IMR-90 (cell line): ENCODE measurements around the gene BMP5. TPM values are rescaled to one million over a fixed set of nuclear protein-coding genes. Genes with fewer than 3 reads are reported as not detected.

Experiments
- ATAC-seq: fragments of 200-7000 bp; cut with Tn5 transposase; 2 replicates; pipeline ENCODE4 v1.9.1; 2020; ENCODE audit warnings: low read depth, mild to moderate bottlenecking, moderate library complexity
- BruUV-seq: library from RNA; stranded (reverse); fragments of 400-500 nt; replicated peaks from 2 replicates; lab custom pipeline; 2021; lab: Mats Ljungman, UMichigan
- CTCF ChIA-PET: fragments of 300-600 bp; formaldehyde crosslinking; extraction: SDS; loops from one replicate; lab custom pipeline; 2021; ENCODE audit warnings: antibody characterized with exemption; lab: Yijun Ruan, JAX
- POLR2A ChIA-PET: fragments of 300-600 bp; sonication (Branson Sonifier 250); formaldehyde crosslinking; loops from one replicate; lab custom pipeline; 2022; ENCODE audit warnings: antibody characterized with exemption; ENCODE audit not compliant: unreplicated experiment; lab: Charles Lee
- DNase-seq: peaks from one replicate; pipeline ENCODE4 v3.0.0; 2013
- H2AFZ ChIP-seq: replicated peaks from 2 replicates; pipeline ENCODE3; 2013; ENCODE audit warnings: low read length, mild to moderate bottlenecking; ENCODE audit not compliant: poor library complexity
- H2AK5ac ChIP-seq: 2 replicates; pipeline ENCODE4 v1.6.1; 2013; ENCODE audit warnings: low read depth, low read length, inconsistent platforms
- H2AK9ac ChIP-seq: replicated peaks from 2 replicates; pipeline ENCODE3; 2013; ENCODE audit warnings: mild to moderate bottlenecking, low read depth, low read length, moderate library complexity; ENCODE audit not compliant: poor library complexity
- H2BK120ac ChIP-seq: 2 replicates; pipeline ENCODE4 v1.6.1; 2013; ENCODE audit warnings: low read depth, low read length, inconsistent platforms
- H2BK15ac ChIP-seq: 3 replicates; pipeline ENCODE4 v1.6.1; 2013; ENCODE audit warnings: low read depth, low read length, inconsistent platforms
- H2BK20ac ChIP-seq: 2 replicates; pipeline ENCODE4 v1.6.1; 2013; ENCODE audit warnings: low read depth, mild to moderate bottlenecking, inconsistent platforms, low read length, moderate library complexity
- H2BK5ac ChIP-seq: 2 replicates; pipeline ENCODE4 v1.6.1; 2013; ENCODE audit warnings: mild to moderate bottlenecking, low read depth, low read length, inconsistent platforms; ENCODE audit not compliant: poor library complexity, severe bottlenecking
- H3K14ac ChIP-seq: replicated peaks from 2 replicates; pipeline ENCODE4 v1.6.1; 2013; ENCODE audit warnings: low read depth, low read length, inconsistent platforms
- H3K18ac ChIP-seq: 2 replicates; pipeline ENCODE4 v1.6.1; 2013; ENCODE audit warnings: low read depth, low read length, control low read depth
- H3K23ac ChIP-seq: 2 replicates; pipeline ENCODE4 v1.6.1; 2013; ENCODE audit warnings: low read depth, low read length, inconsistent platforms
- H3K27ac ChIP-seq: 2 replicates; pipeline ENCODE4 v1.5.1; 2013; ENCODE audit warnings: mild to moderate bottlenecking, control low read depth, low read length; ENCODE audit not compliant: insufficient read depth
- H3K27me3 ChIP-seq: 2 replicates; pipeline ENCODE4 v1.6.1; 2013; ENCODE audit warnings: low read length; ENCODE audit not compliant: control insufficient read depth, insufficient read depth
- H3K36me3 ChIP-seq: 2 replicates; pipeline ENCODE4 v1.6.1; 2013; ENCODE audit warnings: low read length, mixed read lengths; ENCODE audit not compliant: control insufficient read depth, insufficient read depth
- H3K4ac ChIP-seq: 2 replicates; pipeline ENCODE4 v1.6.1; 2013; ENCODE audit warnings: low read depth, low read length, inconsistent platforms
- H3K4me1 ChIP-seq: 2 replicates; pipeline ENCODE4 v1.6.1; 2013; ENCODE audit warnings: low read length, mixed read lengths; ENCODE audit not compliant: control insufficient read depth, insufficient read depth
- H3K4me2 ChIP-seq: 2 replicates; pipeline ENCODE4 v1.6.1; 2013; ENCODE audit warnings: low read depth, mild to moderate bottlenecking, control low read depth, low read length, moderate library complexity
- H3K4me3 ChIP-seq: 2 replicates; pipeline ENCODE4 v1.5.1; 2013; ENCODE audit warnings: low read depth, mild to moderate bottlenecking, control low read depth, low read length, moderate library complexity; ENCODE audit not compliant: insufficient read depth
- H3K56ac ChIP-seq: 2 replicates; pipeline ENCODE4 v1.6.1; 2013; ENCODE audit warnings: low read length, inconsistent platforms; ENCODE audit not compliant: insufficient read depth; ENCODE audit errors: extremely low read depth
- H3K79me1 ChIP-seq, 2 experiments: 2 replicates each; pipeline ENCODE4 v1.6.1; 2013; ENCODE audit warnings: low read length in 2 of 2, inconsistent platforms in 1 of 2, low read depth in 1 of 2
- H3K9ac ChIP-seq: 2 replicates; pipeline ENCODE4 v1.6.1; 2013; ENCODE audit warnings: low read depth, low read length, control low read depth
- H3K9me1 ChIP-seq: 2 replicates; pipeline ENCODE4 v1.6.1; 2013; ENCODE audit warnings: low read length, inconsistent platforms; ENCODE audit not compliant: insufficient read depth
- H3K9me3 ChIP-seq: 2 replicates; pipeline ENCODE4 v1.6.1; 2013; ENCODE audit warnings: low read length; ENCODE audit not compliant: control insufficient read depth, insufficient read depth
- H4K20me1 ChIP-seq: 2 replicates; pipeline ENCODE4 v1.6.1; 2013; ENCODE audit warnings: low read length, inconsistent platforms; ENCODE audit not compliant: insufficient read depth
- H4K5ac ChIP-seq: 2 replicates; pipeline ENCODE4 v1.6.1; 2013; ENCODE audit warnings: mild to moderate bottlenecking, low read depth, low read length, control low read depth
- H4K8ac ChIP-seq, 2 experiments: 2 replicates each; pipeline ENCODE4 v1.6.1; 2013; ENCODE audit warnings: low read depth in 2 of 2, low read length in 2 of 2, control low read depth in 1 of 2, inconsistent platforms in 1 of 2
- H4K91ac ChIP-seq: 2 replicates; pipeline ENCODE4 v1.6.1; 2013; ENCODE audit warnings: low read depth, low read length, inconsistent platforms; ENCODE audit not compliant: insufficient read depth
- BHLHE40 ChIP-seq: fragments of 150-350 bp; IDR thresholded peaks from 2 replicates; pipeline ENCODE4 v1.6.1; 2016; ENCODE audit warnings: mild to moderate bottlenecking, low read depth, low read length
- CEBPB ChIP-seq: IDR thresholded peaks from 2 replicates; pipeline ENCODE4 v1.6.1; 2012; ENCODE audit warnings: low read depth, low read length, improper control_type of control experiment
- CHD1 ChIP-seq: IDR thresholded peaks from 2 replicates; pipeline ENCODE4 v1.6.1; 2012; ENCODE audit warnings: low read depth, low read length, improper control_type of control experiment
- FOS ChIP-seq: fragments of 150-350 bp; IDR thresholded peaks from 2 replicates; pipeline ENCODE4 v1.6.1; 2016; ENCODE audit warnings: low read depth, low read length
- MAFK ChIP-seq: IDR thresholded peaks from 2 replicates; pipeline ENCODE4 v1.6.1; 2012; ENCODE audit warnings: low read depth, low read length, improper control_type of control experiment
- MAZ ChIP-seq: IDR thresholded peaks from 2 replicates; pipeline ENCODE4 v1.6.1; 2012; ENCODE audit warnings: low read depth, mild to moderate bottlenecking, low read length, improper control_type of control experiment, moderate library complexity, borderline replicate concordance
- MXI1 ChIP-seq: IDR thresholded peaks from 2 replicates; pipeline ENCODE4 v1.6.1; 2012; ENCODE audit warnings: low read depth, mild to moderate bottlenecking, low read length, moderate library complexity, borderline replicate concordance
- POLR2A ChIP-seq: IDR thresholded peaks from 2 replicates; pipeline ENCODE4 v1.6.1; 2012; ENCODE audit warnings: mild to moderate bottlenecking, low read depth, low read length
- RAD21 ChIP-seq: IDR thresholded peaks from 2 replicates; pipeline ENCODE4 v1.6.1; 2012; ENCODE audit warnings: low read length, improper control_type of control experiment
- RCOR1 ChIP-seq: IDR thresholded peaks from 2 replicates; pipeline ENCODE4 v1.6.1; 2012; ENCODE audit warnings: mild to moderate bottlenecking, low read length, improper control_type of control experiment; ENCODE audit not compliant: insufficient replicate concordance
- RFX5 ChIP-seq: IDR thresholded peaks from 2 replicates; pipeline ENCODE4 v1.8.0; 2012; ENCODE audit warnings: low read depth, mild to moderate bottlenecking, low read length, moderate library complexity
- SMC3 ChIP-seq: fragments of 150-350 bp; IDR thresholded peaks from 2 replicates; pipeline ENCODE4 v1.6.1; 2016; ENCODE audit warnings: low read depth, mild to moderate bottlenecking, antibody characterized with exemption, low read length, moderate library complexity
- USF2 ChIP-seq: fragments of 150-350 bp; IDR thresholded peaks from 2 replicates; pipeline ENCODE4 v1.6.1; 2017; ENCODE audit warnings: mild to moderate bottlenecking, antibody characterized with exemption, low read length, low read depth
- WGBS, 2 experiments: methylation state at CpG; one replicate each; pipeline versions ENCODE4 v1.1.5 to v1.1.7; 2013; ENCODE audit warnings: missing lambda C conversion rate in 2 of 2; ENCODE audit not compliant: insufficient read length in 1 of 2; ENCODE audit errors: extremely low coverage in 2 of 2; 5-methylcytosine and 5-hydroxymethylcytosine counted together
- dilution Hi-C: fragments of 300-500 bp; cut with HindIII; formaldehyde crosslinking; loops from one replicate; pipeline ENCODE4 v1.14.3; 2018; ENCODE audit warnings: low sequenced_read_pairs; ENCODE audit not compliant: unreplicated experiment
- in situ Hi-C: fragments of 300-500 bp; cut with MboI; formaldehyde crosslinking; loops from 3 replicates; pipeline ENCODE4 v1.14.3; 2019; ENCODE audit warnings: low sequenced_read_pairs, inconsistent platforms, mixed read lengths
- intact Hi-C: fragments of 100-400 bp; cut with micrococcal nuclease; formaldehyde crosslinking; loops from 2 replicates; pipeline ENCODE4 v1.10.0; 2022
- polyA plus RNA-seq, 3 experiments: library from polyadenylated mRNA; depleted of rRNA; stranded (reverse); fragments of >200 nt; gene quantifications; 2 replicates each; pipeline ENCODE4 v1.2.3, GENCODE V29; 2012; ENCODE audit warnings: low replicate concordance in 1 of 3
- total RNA-seq: library from RNA; depleted of rRNA; stranded (reverse); fragments of >200 nt; gene quantifications from 2 replicates; pipeline ENCODE4 v1.2.3, GENCODE V29; 2012
- TF ChIP-seq, protein P1 (sequence below): fragments of 150-350 bp; IDR thresholded peaks from 2 replicates; pipeline ENCODE4 v1.6.1; 2016; ENCODE audit warnings: low read depth, mild to moderate bottlenecking, low read length, moderate library complexity, borderline replicate concordance

Gene BMP5
- total and polyA plus RNA-seq, 2 of the 4 experiments (the other 2 are of a cell fraction), result under 0.01 to 0.02 TPM

DNA sequence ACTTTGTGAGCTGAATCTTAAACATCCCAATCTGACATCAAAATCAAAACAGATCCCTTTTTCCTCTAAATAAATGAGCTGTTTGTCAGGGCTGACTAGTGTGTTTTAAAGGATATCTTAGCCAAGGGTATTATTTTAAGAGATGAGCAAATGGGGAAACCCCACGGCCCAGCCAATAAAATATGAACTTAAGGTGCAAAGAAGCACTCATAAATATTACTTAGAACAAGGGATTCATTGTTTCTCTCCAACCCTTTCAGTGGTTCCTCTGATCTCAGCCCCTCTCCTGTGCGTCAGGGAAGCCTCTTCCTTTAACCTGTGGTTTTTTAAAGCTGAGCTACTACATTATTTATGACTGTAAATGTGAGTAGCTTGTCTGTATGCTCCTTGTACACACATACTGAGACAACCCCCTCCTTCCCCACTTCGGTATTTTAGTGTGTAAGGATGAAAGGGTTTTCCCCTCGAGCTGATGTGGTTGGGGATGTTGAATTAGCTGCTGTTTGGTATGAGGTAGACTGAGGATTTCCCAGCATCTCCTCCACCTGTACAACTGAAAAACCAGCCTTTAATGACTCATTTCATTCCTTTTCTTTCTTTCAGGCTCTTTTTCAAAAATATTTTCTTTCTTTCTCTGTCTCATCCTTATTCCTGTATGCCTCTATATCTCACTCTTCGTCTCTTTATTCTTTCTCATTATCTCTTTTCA lies 6.5 kb downstream of the BMP5 start (continued):
- no peak for TF ChIP-seq MAZ

DNA sequence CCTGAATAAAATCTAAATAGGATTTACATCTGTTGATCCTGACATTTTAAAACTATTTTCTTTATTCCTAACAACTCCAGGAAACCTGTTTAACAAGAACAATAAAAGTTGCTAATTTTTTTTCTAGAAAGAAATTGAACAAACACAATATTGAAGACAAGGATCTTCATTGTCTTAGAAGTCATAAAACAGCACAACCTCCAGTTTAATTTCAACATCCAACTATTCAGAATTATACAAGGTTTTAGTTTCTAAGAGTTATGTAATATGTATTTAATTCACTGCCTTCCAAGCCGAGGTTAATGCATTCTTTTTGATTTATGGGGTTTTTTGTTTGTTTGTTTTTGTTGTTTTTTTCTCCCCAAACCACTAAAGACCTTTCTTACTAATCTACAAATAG lies 7.2 kb downstream of the BMP5 start:
- H3K36me3 ChIP-seq, result no peaks in the 10 kb centered on the region
- no peak overlapping the region for H2BK120ac ChIP-seq
- in situ Hi-C loops, result no loop called here
- ATAC-seq, result no peak
- intact Hi-C loops, result loop anchor here (10.0 kb wide), 1 partner anchor 1373 kb away; no protein-coding TSS in a partner anchor
- no peak overlapping the region for H3K18ac ChIP-seq
- no peaks in the 10 kb centered on the region for H3K27me3 ChIP-seq
- H4K91ac ChIP-seq, result no peak overlapping the region
- no peak overlapping the region for H2AK9ac ChIP-seq
- ChIA-PET POLR2A (no interaction called here), CTCF (no interaction called here)
- no peak overlapping the region for H3K27ac ChIP-seq
- H3K9me1 ChIP-seq, result no peaks in the 10 kb centered on the region
- no peak overlapping the region for H3K9ac ChIP-seq
- no peak overlapping the region for H3K56ac ChIP-seq
- H3K4ac ChIP-seq, result no peak overlapping the region
- H2BK5ac ChIP-seq, result no peak overlapping the region
- H2AFZ ChIP-seq, result no peak overlapping the region
- WGBS, 2 experiments, result no CpG with 5 or more reads among the region's 1 CpG
- H3K9me3 ChIP-seq, result no peaks in the 10 kb centered on the region
- no peak overlapping the region for H3K4me3 ChIP-seq
- no peaks in the 10 kb centered on the region for H4K20me1 ChIP-seq
- no peak overlapping the region for H2AK5ac ChIP-seq
- H4K5ac ChIP-seq, result no peak overlapping the region
- dilution Hi-C loops, result no loop called here
- H2BK15ac ChIP-seq, result no peak overlapping the region
- H3K14ac ChIP-seq, result no peak overlapping the region
- no peak overlapping the region for H2BK20ac ChIP-seq
- DNase-seq, result no peak
- no peak overlapping the region for H4K8ac ChIP-seq
- no peaks in the 10 kb centered on the region for H3K79me1 ChIP-seq
- H3K4me2 ChIP-seq, result no peak overlapping the region
- BruUV-seq, result no TSS peak
- 0 out of 2 replicates have a peak, but pooled peaks cover 2% of the 10 kb centered on the region for H3K4me1 ChIP-seq
- H3K23ac ChIP-seq, result no peak overlapping the region
- TF ChIP-seq, protein P1, sequence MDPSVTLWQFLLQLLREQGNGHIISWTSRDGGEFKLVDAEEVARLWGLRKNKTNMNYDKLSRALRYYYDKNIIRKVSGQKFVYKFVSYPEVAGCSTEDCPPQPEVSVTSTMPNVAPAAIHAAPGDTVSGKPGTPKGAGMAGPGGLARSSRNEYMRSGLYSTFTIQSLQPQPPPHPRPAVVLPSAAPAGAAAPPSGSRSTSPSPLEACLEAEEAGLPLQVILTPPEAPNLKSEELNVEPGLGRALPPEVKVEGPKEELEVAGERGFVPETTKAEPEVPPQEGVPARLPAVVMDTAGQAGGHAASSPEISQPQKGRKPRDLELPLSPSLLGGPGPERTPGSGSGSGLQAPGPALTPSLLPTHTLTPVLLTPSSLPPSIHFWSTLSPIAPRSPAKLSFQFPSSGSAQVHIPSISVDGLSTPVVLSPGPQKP, result no peak
- TF ChIP-seq BHLHE40 (no peak), MAZ (no peak), RCOR1 (no peak), CHD1 (no peak), CEBPB (no peak), RFX5 (no peak), SMC3 (no peak), RAD21 (no peak), POLR2A (no peak), USF2 (no peak), FOS (no peak), MAFK (no peak), MXI1 (no peak)
